RKO (cell line): ENCODE measurements around the gene SRCAP.
A peak's percentile ranks its signal among the peaks of the same experiment; 100 is the strongest.
"Not testable (repeated sequence)": the region's sequence is repeated elsewhere in the genome, so short reads cannot be mapped to it uniquely, and the experiment has no call there.

Source experiments
- DNase-seq: peaks from one replicate; pipeline ENCODE4 v3.0.0-alpha.2; 2016; ENCODE audit warnings: low spot score

Gene SRCAP

DNA sequence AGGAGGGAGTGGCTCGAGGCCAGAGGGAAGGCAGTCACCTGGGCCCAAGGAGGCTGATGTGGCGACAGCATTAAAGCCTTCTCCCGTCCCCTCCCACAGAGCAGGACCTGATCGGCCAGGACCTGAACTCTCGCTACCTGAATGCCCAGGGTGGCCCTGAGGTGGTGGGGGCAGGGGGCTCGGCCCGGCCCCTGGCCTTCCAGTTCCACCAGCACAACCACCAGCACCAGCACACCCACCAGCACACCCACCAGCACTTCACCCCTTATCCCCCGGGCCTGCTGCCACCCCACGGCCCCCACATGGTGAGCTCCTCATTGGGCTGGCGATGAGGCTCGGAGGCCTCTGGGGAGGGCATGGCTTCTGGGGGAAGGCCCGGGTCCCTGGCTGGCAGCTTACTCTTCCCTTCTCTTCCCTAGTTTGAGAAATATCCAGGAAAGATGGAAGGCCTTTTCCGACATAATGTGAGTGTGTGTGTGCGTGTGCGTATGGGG, 34.3 kb upstream of the SRCAP start:
- no peak for DNase-seq

DNA sequence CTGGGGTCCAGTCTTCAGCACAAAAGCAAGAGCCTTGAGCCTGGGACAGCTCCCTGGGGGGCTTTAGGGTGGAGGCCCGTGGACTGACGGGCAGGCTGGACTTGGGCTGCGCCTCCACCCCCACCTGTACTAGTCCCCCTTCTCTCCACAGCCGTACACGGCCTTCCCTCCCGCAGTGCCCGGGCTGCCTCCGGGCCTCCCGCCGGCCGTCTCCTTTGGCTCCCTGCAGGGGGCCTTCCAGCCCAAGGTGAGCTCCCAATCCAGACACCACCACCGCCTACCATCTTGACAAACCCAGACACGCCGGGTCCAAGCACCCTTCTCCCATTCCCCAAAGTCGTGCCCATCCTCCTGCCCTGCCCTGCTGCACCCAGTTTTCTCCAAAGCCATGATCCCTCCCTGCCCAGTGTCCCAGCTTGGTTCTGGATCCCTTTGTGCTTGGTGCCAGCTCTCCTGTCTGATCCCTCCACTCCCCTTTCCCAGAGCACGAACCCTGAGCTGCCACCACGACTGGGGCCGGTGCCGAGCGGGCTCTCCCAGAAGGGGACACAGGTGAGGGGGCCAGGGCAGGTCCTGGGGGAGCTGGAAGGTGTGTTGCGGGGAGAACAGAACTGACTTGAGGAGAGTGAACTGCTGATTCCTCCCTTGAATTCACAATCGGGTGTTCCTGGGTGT, 33.7 kb upstream of the SRCAP start:
- DNase-seq = no peak

DNA sequence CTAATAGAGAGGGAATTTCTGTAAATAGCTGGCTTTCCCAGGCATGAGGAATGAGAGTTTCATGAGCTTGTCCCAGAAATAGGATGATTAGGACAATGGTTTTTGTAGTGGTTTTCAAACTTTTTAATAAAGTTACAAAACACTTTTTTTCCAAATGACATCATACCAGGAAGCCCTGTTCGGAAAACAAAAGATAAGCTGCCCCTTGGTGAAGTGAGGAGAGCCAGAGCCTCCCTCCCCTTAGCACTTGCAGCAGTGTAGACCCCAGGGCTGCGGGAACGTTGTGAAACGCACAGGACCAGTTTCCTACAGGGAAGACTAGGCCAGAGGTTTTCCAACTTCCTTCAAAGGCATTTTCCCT, 33.2 kb upstream of the SRCAP start:
- no peak for DNase-seq

DNA sequence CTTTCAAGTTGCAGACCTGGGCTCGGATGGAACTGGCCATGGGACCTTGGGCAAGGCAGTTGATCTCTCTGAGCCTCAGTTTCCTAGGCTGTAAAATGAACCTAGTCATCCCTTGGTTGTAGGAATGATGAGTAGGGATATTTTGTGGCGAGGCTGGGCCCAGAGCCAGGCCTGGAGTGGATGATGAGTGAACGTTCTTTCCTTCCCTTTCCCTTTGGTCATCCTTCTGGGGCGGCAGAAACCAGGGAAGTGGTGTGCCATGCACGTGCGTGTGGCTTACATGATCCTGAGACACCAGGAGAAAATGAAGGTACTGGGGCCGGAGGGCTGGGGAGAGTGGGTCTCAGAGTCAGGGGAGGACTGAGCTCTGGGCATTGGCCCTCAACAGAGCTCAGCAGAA, 32.3 kb upstream of the SRCAP start:
- no peak for DNase-seq

DNA sequence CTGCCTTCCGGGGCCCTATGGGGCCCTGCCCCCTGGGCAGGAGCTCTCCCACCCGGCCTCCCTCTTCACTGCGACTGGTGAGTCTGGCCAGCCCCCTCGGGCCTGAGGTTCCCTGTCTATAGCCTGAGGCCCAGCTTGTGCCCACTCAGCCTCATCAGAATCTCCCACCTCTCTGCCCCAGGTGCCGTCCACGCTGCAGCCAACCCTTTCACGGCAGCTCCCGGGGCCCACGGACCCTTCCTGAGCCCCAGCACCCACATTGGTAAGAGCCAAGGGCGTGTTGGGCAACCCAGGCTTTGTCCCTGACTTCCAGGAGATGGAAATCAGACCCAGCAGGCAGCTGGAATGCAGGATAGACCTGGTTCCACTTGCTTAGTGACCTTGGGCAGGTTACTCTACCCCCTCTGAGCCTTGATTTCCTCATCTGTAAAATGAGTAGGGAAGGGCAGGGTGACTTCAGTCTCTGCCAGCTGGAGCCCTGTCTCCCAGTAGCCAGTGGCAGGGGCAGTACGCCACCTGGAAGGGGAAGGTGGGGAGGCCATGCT, 31.5 kb upstream of the SRCAP start:
- DNase-seq = no peak

DNA sequence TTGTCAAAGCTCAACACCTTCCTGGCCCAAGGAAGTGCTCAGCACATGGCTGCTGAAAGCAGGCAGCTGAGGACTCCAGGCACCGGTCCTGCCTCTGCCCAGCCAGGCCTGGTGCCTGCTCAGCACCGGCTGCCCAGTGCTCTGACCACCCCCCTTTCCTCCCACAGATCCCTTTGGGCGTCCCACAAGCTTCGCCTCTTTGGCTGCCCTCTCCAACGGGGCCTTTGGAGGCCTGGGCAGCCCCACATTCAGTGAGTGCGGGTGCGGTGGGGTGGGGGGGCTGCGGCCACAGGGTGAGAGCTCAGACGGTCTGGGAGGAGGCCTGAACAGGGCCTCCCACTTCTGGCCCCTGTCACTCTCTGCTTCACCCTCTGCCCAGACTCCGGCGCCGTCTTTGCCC, 30.6 kb upstream of the SRCAP start:
- DNase-seq = no peak

DNA sequence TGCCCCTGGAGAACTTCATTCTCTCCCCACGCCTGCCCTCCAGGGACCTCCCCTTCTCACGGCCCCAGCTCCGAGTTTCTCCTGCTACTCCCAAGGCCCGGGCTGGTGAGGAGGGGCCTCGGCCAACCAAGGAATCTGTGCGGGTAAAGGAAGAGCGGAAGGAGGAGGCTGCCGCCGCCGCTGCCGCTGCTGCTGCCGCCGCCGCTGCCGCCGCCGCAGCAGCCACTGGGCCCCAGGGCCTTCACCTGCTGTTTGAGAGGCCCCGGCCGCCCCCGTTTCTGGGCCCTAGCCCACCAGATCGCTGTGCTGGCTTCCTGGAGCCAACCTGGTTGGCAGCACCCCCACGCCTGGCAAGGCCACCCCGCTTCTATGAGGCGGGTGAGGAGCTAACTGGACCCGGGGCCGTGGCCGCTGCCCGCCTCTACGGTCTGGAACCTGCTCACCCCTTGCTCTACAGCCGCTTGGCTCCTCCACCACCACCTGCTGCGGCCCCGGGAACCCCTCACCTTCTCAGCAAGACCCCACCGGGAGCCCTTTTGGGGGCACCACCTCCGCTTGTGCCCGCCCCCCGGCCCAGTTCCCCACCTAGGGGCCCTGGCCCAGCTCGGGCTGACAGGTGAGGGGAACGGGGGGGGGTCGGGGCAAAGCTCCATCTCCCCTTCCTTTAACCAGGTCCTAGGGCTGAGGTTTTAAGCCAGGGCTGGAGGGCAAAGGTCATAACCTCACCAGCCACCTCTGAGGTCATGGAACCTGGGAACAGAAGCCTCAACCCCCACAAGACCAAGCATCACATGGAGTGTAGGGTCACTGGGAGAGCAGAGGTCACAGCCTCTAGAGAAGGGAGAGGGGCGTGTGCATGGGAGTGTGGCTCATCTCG, 29.7 kb upstream of the SRCAP start:
- DNase-seq = no peak

DNA sequence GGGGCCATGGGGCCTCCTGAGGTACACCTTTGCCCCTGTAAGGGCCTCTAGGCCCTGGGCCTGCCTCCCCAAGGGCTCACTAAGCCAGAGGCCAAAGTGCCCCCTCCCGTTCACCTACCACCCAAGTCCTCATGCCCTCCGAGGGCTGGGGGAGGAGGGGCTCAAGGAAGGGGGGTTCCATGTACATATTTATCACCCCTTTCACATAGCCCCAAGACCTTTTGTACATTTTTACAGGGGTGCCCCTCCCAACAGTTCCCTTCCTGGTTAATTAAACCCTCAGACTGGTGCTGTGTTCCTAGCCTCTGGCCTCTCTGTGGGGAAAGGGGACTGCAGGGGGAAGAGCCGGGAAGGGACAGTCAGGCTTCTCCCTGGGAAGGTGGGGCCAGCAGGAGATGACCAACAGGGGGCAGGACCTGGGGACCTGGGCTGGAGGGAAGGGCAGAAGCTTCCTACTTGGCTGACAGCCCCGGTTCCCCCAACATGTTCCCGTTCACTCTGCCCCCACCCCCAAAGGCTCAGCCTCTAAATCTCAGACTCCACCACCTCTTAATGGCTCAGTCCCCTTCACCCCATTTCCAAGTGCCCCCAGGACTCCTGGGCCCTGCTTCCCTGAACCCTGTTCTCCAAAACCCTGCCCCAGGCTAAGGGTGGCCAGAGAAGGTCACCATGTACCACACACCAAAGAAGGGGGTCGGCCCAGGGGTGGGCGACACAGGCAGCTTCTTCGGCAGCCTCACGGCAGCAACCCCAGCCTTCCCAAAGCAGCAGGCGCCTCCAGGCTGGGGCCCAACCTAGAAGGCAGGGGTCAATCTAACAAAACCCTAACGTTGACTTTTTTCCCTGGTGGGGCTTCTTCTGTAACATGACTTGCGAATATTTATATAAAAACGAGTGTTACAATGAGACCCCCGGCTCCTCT, 28.8 kb upstream of the SRCAP start:
- no peak for DNase-seq

DNA sequence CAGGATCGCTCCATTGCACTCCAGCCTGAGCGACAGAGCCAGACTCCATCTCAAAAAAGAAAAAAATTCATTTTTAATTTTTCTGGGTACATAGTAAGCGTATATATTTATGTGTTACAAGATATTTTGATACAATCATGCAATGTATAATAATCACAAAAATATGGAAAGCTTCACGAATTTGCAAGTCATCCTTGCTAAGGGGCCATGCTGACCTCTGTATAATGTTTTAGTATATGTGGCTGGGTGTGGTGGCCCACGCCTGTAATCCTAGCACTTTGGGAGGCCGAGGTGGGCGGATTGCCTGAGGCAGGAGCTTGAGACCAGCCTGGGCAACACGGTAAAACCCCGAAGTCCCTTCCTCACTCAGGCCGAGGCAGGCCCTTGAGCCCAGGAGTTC, 23.8 kb upstream of the SRCAP start:
- DNase-seq = no peak

DNA sequence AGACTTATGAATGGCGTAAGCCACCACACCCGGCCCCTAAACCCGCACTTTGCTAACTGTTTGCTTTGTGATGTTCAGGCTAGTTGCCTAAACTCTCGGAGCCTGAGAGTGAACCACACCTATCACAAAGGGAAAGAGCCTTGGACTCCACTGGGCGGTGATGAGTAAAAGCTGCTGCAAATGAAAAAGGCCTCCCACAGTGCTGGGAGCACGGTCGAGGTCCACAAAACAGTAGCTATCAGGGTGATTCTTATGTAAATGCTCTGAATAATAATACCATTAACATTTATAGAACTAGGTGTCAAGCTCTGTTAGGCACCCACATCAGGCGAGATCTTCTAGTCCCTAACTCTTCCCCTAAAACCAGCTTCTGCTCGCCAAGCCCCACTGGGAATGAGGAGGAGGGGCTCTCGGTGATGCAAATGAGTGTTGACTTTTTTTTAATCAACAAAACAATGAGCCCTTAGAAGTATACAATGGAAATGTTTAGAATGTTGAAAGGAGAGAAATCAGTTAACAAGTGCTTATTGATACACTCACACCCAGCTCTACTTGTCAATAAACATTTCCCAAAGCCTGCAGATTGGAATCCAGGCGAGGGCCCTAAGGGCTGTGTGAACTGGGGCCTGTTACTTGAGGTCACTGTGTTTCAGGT, 20.9 kb upstream of the SRCAP start:
- no peak for DNase-seq

DNA sequence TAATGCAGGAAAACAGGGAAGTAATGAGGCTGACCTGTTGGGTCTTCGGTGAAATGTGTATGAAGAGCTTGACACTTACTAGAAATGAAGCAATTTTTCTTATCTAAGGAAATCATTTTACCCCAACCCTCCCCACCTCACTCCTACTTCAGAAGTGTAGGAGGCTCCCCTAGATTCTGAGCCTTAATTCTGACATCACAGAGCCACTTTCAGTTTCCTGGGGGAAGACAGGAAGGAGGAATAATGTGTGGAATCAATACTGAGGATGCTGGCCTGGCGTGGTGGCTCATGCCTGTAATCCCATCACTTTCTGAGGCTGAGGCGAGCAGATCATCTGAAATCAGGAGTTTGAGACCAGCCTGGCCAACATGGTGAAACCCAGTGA, 20.4 kb upstream of the SRCAP start:
- no peak for DNase-seq

DNA sequence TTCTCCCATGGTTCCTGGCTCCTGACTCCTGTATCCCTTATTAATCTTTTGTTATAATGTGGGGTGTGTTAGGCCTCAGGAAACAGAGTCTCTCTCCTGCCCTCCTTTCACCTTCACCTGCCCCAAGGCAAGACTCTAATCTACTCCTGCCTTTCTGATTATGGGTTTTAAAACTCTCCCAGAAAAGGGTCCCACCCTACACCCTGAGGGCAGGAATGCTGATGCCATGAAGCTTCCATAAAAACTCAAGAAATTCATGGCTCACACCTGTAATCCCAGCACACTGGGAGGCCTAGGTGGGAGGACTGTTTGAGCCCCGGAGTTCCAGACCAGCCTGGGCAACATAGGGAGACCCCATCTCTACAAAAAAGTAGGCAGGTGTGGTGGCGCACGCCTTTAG, 18.6 kb upstream of the SRCAP start:
- no peak for DNase-seq

DNA sequence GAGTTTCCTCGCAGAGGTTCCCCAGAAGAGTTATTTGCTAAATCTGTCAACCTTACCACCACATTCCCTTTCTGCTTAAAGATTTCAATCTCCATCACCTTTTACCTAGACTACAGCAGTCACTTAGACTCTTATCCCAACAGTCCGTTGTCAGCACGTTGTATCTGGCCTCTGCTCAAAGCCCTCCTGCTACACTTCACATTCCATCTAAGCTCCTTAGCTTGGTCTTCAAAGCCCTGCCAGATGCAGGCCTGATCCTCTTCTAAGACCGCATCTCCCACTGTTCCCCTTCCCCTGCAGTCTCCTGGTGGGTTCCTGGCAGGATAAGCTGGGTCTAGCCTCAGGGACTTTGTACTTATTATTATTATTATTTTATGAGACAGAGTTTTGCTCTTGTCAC, 10.3 kb upstream of the SRCAP start:
- no peak for DNase-seq

DNA sequence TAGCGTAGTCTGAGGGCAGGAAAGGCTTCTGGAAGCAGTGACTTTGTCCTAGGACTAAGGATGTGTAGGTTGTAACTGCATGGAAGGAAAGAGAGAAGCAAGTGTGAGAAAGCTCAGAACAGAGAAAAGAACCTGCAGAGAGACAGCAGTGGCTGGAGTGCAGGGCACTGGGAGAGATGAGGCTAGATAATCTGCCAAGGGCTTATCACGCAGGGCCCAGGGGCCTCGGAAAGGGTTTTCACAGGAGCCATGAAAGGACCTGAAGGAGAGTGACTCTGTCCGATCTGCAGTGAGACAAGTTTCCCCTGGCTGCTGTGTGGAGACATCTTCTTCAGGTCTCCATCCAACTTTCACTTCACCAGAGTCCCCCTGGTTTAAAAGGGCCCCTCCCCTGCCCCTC, 7.1 kb upstream of the SRCAP start:
- DNase-seq = no peak

DNA sequence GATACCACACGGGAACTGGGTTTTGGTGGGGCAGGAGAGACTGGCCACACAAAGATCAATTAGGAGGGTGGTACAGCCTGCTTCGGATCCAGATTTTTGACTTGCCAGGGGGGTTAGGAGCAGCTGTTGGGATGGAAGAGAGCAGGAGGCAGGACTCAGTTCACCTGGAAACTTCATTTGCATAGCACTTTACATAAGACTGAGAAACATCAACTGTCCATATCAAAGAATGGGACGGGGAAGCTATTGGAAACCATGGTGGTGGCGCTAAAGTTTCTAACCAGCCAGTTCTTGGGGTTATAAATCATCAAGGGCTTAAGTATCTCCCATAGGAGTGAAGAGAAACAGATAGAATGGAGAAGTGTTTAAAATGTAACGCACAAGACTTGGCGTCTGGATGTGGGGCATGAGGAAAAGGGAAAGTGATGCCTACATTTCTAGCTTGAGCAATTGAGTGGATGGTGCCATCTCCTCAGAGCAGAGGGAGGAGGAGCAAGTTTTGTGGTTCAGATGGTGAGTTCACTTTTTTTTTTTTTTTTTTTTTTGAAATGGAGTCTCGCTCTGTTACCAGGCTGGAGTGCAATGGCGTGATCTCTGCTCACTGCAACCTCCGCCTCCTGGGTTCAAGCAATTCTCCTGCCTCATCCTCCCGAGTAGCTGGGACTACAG, 6.4 kb upstream of the SRCAP start:
- no peak for DNase-seq

DNA sequence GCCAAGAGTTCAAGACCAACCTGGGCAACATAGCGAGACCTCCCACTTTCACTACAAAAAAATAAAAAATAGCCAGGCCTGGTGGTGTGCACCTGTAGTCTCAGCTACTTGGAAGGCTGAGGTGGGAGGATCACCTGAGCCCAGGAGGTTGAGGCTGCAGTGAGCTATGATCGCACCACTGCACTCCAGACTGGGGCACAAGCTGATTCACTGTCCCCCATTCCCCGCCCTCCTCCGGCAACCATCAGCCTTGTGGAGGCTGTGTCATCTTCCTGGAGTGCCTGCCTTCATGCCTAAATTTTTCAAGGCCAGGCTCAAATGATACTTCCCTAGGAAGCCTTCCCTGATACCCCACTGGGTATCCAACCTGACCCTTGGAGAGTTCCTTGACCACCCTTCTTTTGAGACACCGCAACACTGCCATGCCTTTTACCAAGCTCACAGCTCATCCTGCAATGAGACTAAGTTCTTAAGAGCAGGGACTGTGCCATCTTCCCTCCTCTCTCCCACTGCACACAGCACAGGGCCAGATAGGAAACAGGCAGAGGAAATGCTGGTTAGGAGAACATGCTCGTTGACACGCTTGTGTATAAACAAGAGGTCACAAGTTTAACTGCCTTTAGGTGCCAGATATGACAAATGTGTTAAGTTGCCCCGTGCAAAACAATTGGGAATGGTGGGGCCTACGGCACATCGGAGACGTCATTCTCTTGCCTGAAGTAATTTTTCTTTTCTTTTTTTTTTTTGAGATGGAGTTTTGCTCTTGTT, 3.9 kb upstream of the SRCAP start:
- DNase-seq = no peak

DNA sequence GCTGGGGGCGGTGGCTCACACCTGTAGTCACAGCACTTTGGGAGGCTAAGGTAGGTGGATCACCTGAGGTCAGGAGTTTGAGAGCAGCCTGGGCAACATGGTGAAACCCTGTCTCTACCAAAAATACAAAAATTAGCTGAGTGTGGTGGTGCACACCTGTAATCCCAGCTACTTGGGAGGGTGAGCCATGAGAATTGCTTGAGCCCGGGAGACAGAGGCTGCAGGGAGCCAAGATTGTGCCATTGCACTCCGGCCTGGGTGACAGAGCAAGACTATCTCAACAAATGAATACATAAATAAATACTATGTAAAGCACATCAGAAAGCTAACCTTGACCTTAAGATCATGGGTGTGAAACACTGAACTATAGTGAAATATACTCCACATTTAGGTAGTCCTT, 2.3 kb upstream of the SRCAP start:
- not testable (repeated sequence) for DNase-seq

DNA sequence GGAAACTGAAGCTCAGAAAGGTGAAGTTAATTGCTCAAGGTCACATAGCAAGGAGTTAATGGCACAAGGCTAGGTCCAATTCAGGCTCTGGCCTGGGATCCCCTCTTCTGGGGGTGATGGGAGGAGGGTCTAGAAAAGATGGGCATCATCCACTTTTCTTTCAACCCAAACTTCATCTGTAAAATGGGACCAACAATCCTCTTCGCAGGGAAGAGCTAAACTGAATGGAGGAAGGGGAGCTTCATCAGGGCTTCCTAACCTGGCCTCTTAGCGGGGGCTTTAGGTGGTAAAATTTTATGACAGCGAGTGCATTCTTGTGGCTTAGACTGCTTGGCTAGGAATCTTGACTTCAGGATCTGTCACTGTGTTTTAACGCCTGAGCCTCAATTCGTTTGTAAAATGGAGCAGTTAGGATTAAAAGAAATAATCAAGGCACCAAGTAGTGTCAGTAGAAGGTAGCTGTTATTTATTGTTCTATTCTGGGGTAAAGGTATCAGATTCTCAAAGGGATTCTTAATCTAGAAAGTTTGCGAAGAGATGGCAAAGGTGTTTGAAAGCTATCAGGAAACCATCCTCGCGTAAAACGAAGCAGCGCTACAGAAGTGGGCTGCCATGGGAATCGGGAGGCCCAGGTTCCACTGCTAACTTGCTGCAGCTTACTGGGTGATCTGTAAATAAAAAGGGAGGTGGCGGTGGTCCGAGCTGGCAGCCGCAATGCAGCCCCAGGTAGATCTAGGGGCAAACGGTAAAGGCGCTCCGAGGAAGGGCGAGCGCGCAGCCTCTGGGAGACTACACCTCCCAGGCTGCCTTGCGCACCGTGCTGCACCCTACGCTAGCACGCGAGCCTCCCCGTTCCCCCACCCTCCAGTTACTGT, 1.5 kb upstream of the SRCAP start:
- peak; percentile 96 for DNase-seq

DNA sequence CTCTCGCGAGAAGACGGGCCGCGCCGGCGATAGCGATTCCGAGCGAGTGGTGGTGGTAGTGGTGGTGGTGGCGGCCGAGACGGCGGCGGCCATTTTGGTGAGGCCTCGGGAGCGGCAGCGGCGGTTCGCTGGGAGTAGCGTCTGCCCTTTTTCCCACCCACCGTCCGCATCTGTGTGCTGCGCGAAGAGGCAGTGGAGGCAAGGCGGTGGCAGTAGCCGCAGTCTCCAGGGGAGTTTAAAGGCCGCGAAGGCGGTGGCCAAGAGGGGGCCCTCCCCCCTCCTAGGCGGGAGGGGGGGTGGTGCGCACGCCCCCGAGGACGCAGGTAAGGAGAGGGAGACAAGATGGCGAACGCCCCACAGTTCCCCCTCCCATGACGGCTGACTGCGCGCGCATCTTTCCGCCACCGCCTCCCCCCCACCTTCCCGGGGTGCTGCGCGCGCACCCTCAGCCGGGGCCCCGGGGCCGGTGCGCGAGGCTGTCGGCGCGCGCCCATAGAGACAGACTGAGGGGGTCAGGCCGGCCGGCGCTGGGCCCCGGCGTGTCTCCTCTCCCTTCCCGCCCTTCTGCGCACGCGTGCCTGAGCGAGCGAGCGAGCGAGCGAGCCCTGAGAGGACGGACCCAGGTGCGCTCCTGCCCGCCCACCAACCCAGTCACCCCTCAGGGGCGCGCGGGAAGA, 694 bp upstream of the SRCAP start:
- DNase-seq = peak; percentile 87
